GM21526 (cell line): ENCODE results near the gene TTC7B.

Experiments
- ATAC-seq: cut with Tn5 transposase; IDR thresholded peaks from one replicate; pipeline ENCODE4 v1.9.1; 2021; ENCODE audit warnings: moderate library complexity; ENCODE audit not compliant: unreplicated experiment, low FRiP score

The TTC7B gene

DNA sequence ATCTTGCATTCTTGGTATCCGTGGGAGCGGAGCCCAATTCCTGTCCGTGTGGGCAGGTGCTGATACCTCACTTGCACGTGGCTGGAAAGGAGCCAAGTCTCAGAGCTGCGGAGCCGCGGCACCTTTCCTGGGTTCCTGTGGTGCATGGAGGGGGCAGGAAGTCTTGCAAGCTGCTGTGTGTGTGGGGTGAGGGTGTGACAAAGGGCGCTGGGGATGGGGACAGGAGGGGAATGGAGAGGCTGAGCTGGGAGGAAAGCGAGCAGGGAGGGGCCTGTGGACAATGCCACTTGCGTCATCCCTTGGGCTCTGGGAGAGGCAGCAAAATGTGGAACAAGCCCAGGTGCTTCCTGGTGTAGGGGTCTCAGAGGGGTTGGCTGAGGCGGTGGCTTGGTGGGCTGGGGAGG, 332.7 kb downstream of the TTC7B start:
- ATAC-seq, result no peak

- no peak for ATAC-seq
Measured at GRCh38 chr14:90483117-90483516, 333.1 kb downstream of the TTC7B start.

GRCh38 chr14:90475298-90475697, 340.9 kb downstream of the TTC7B start:
- ATAC-seq, result no peak
